SK-N-SH (cell line): ENCODE data around the gene NR3C1. TPM values are rescaled to one million over a fixed set of nuclear protein-coding genes. Genes with fewer than 3 reads are reported as not detected.

Experiments
- CTCF ChIA-PET: fragments of 300-600, 350-600 bp; formaldehyde crosslinking; extraction: SDS; loops from one replicate; lab custom pipeline; 2021; lab: Yijun Ruan, JAX
- POLR2A ChIA-PET: fragments of 350-600 bp; sonication (Branson Sonifier 250); formaldehyde crosslinking; extraction: SDS; loops from one replicate; lab custom pipeline; 2020; ENCODE audit warnings: antibody characterized with exemption, inconsistent platforms; lab: Yijun Ruan, JAX
- DNase-seq: peaks from one replicate; pipeline ENCODE4 v3.0.0; 2012
- H2AFZ ChIP-seq: fragments of 200-600 bp; sonication (generic); 2 replicates; pipeline ENCODE4 v1.8.1; 2016; ENCODE audit warnings: antibody characterized with exemption, mild to moderate bottlenecking, low read depth
- H3F3A ChIP-seq: fragments of 200-600 bp; sonication (generic); replicated peaks from 2 replicates; pipeline ENCODE3; 2016; ENCODE audit warnings: antibody characterized with exemption, mild to moderate bottlenecking; ENCODE audit not compliant: insufficient read depth
- H3K27ac ChIP-seq, 2 experiments: fragments of 200-500 bp in 1 of 2; fragments of 200-600 bp in 1 of 2; sonication (Bioruptor generic) in 1 of 2; sonication (generic), shearing (Covaris generic) in 1 of 2; 2 replicates each; pipeline versions ENCODE4 v1.5.1 to v1.6.1; 2014 to 2016; ENCODE audit warnings: low read depth in 2 of 2, inconsistent platforms in 1 of 2, low read length in 1 of 2, mild to moderate bottlenecking in 1 of 2, mixed read lengths in 1 of 2
- H3K27me3 ChIP-seq: fragments of 200-600 bp; sonication (generic), shearing (Covaris generic); 2 replicates; pipeline ENCODE4 v1.6.1; 2016; ENCODE audit warnings: mixed run types; ENCODE audit not compliant: insufficient read depth
- H3K36me3 ChIP-seq, 2 experiments: fragments of 200-500 bp in 1 of 2; fragments of 200-600 bp in 1 of 2; sonication (Bioruptor generic) in 1 of 2; sonication (generic) in 1 of 2; replicated peaks in 1 of 2; 2 replicates each; pipeline versions ENCODE3 to v1.5.1; 2014 to 2016; ENCODE audit warnings: low read length in 1 of 2, mild to moderate bottlenecking in 1 of 2; ENCODE audit not compliant: insufficient read depth in 2 of 2, control insufficient read depth in 1 of 2
- H3K4me1 ChIP-seq, 2 experiments: fragments of 200-500 bp in 1 of 2; fragments of 200-600 bp in 1 of 2; sonication (Bioruptor generic) in 1 of 2; sonication (generic), shearing (Covaris generic) in 1 of 2; 2 replicates each; pipeline versions ENCODE4 v1.5.1 to v1.6.1; 2014 to 2016; ENCODE audit warnings: low read depth in 1 of 2, low read length in 1 of 2, mixed run types in 1 of 2; ENCODE audit not compliant: insufficient read depth in 2 of 2, control insufficient read depth in 1 of 2
- H3K4me2 ChIP-seq: fragments of 200-600 bp; sonication (generic), shearing (Covaris generic); 2 replicates; pipeline ENCODE4 v1.6.1; 2017; ENCODE audit warnings: mixed run types
- H3K4me3 ChIP-seq, 2 experiments: fragments of 200-500 bp in 1 of 2; fragments of 200-600 bp in 1 of 2; sonication (Bioruptor generic) in 1 of 2; sonication (generic), shearing (Covaris generic) in 1 of 2; 2 replicates each; pipeline versions ENCODE4 v1.5.1 to v1.8.1; 2014 to 2016; ENCODE audit warnings: low read depth in 2 of 2, inconsistent platforms in 1 of 2, low read length in 1 of 2, mild to moderate bottlenecking in 1 of 2, mixed read lengths in 1 of 2, moderate library complexity in 1 of 2
- H3K79me2 ChIP-seq: fragments of 200-600 bp; sonication (generic); 2 replicates; pipeline ENCODE4 v1.8.1; 2017; ENCODE audit warnings: mild to moderate bottlenecking; ENCODE audit not compliant: insufficient read depth
- H3K9ac ChIP-seq: fragments of 200-600 bp; sonication (generic); 2 replicates; pipeline ENCODE4 v1.6.1; 2017; ENCODE audit warnings: mixed run types
- H3K9me2 ChIP-seq: fragments of 200-600 bp; sonication (generic); 2 replicates; pipeline ENCODE4 v1.6.1; 2017; ENCODE audit warnings: mixed run types
- H3K9me3 ChIP-seq: fragments of 200-600 bp; sonication (generic); 2 replicates; pipeline ENCODE4 v1.6.1; 2017; ENCODE audit warnings: mixed run types, mild to moderate bottlenecking, moderate library complexity
- H4K20me1 ChIP-seq: fragments of 200-600 bp; sonication (generic); 2 replicates; pipeline ENCODE4 v1.6.1; 2017; ENCODE audit warnings: mild to moderate bottlenecking, mixed run types; ENCODE audit not compliant: insufficient read depth
- EP300 ChIP-seq, 2 experiments: IDR thresholded peaks; 2 replicates each; pipeline versions ENCODE4 v1.4.0 to v1.6.1; 2012; ENCODE audit warnings: borderline replicate concordance in 1 of 2, low read depth in 1 of 2, low read length in 1 of 2
- EZH2phosphoT487 ChIP-seq: fragments of 200-600 bp; sonication (generic); IDR thresholded peaks from 2 replicates; pipeline ENCODE4 v1.6.1; 2017; ENCODE audit warnings: low read depth, mixed run types, mild to moderate bottlenecking, antibody characterized with exemption, moderate library complexity, borderline replicate concordance
- FOSL2 ChIP-seq: IDR thresholded peaks from 2 replicates; pipeline ENCODE4 v1.4.0; 2012; ENCODE audit warnings: low read depth, mild to moderate bottlenecking, moderate library complexity, borderline replicate concordance
- GABPA ChIP-seq: IDR thresholded peaks from 2 replicates; pipeline ENCODE4 v1.4.0; 2012; ENCODE audit warnings: low read depth, mild to moderate bottlenecking
- GATA2 ChIP-seq: sonication (generic); formaldehyde crosslinking; IDR thresholded peaks from 2 replicates; pipeline ENCODE4 v1.5.0; 2020; ENCODE audit warnings: mild to moderate bottlenecking, missing genetic modification reagents
- JUND ChIP-seq: IDR thresholded peaks from 2 replicates; pipeline ENCODE4 v1.4.0; 2012
- MXI1 ChIP-seq: IDR thresholded peaks from 2 replicates; pipeline ENCODE4 v1.6.1; 2012; ENCODE audit warnings: mild to moderate bottlenecking, low read depth, low read length, improper control_type of control experiment
- NFIC ChIP-seq: IDR thresholded peaks from 2 replicates; pipeline ENCODE4 v1.4.0; 2012; ENCODE audit warnings: borderline replicate concordance
- REST ChIP-seq: IDR thresholded peaks from 2 replicates; pipeline ENCODE4 v1.6.1; 2012; ENCODE audit warnings: mild to moderate bottlenecking, low read depth, low read length, moderate library complexity
- RFX5 ChIP-seq: IDR thresholded peaks from 2 replicates; pipeline ENCODE4 v1.6.1; 2012; ENCODE audit warnings: mild to moderate bottlenecking, improper control_type of control experiment, low read length
- RXRA ChIP-seq: IDR thresholded peaks from 2 replicates; pipeline ENCODE4 v1.4.0; 2012; ENCODE audit warnings: low read depth, mild to moderate bottlenecking, borderline replicate concordance
- SIN3A ChIP-seq: IDR thresholded peaks from 2 replicates; pipeline ENCODE4 v1.6.1; 2012; ENCODE audit warnings: low read depth, mild to moderate bottlenecking, low read length, moderate library complexity, borderline replicate concordance
- TCF12 ChIP-seq: IDR thresholded peaks from 2 replicates; pipeline ENCODE4 v1.4.0; 2012
- ZBTB33 ChIP-seq: IDR thresholded peaks from 2 replicates; pipeline ENCODE4 v1.4.0; 2012; ENCODE audit warnings: low read depth, borderline replicate concordance
- WGBS: methylation state at CpG from one replicate; pipeline ENCODE4 v1.1.6; 2017; ENCODE audit warnings: low lambda C conversion rate; 5-methylcytosine and 5-hydroxymethylcytosine counted together
- polyA plus RNA-seq, 3 experiments: library from polyadenylated mRNA; depleted of rRNA; stranded (reverse); fragments of >200 nt; gene quantifications; 2 replicates each; pipeline ENCODE4 v1.2.3, GENCODE V29; 2012
- TF ChIP-seq, protein P1 (sequence below): fragments of 150-350 bp; IDR thresholded peaks from 2 replicates; pipeline ENCODE4 v1.6.1; 2017; ENCODE audit warnings: antibody characterized with exemption, low read length, low read depth, borderline replicate concordance
- TF ChIP-seq, protein P2 (sequence below): IDR thresholded peaks from 2 replicates; pipeline ENCODE4 v1.4.0; 2012; ENCODE audit warnings: low read depth, borderline replicate concordance
- TF ChIP-seq, protein P3 (sequence below): IDR thresholded peaks from 2 replicates; pipeline ENCODE4; 2012

The NR3C1 gene
- polyA plus RNA-seq, 1 of the 3 experiments (the other 2 are of a cell fraction): 7.1 TPM

DNA sequence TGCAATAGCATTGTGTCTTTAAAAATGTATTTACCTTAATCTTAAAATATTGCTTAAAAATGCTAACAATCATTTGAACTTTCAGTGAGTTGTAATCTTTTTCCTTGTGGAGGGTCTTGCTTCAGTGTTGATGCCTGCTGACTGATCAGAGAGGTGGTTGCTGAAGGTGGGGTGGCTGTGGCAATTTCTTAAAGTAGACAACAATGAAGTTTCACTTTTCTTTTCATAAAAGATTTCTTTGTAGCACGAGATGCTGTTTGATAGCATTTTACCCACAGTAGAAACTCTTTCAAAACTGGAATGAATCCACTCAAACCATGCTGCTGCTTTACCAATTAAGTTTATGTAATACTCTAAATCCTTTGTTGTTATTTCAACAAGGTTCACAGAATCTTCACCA is 50.8 kb downstream of the NR3C1 start:
- H3K36me3 ChIP-seq: peaks cover 0 to 16% of the 10 kb centered on the region in 2 experiments
- WGBS: 88% methylated on average over 1 of the region's 1 CpG
- no peak overlapping the region for H3K4me3 ChIP-seq
- H3K4me2 ChIP-seq: no peak overlapping the region
- H3K9me2 ChIP-seq: no peaks in the 10 kb centered on the region
- H3K27ac ChIP-seq: no peak overlapping the region
- peaks cover 28% of the 10 kb centered on the region for H4K20me1 ChIP-seq
- no peaks in the 10 kb centered on the region for H3K9me3 ChIP-seq
- POLR2A ChIA-PET: no interaction called here
- H2AFZ ChIP-seq: no peak overlapping the region
- H3K9ac ChIP-seq: no peak overlapping the region
- H3K27me3 ChIP-seq: no peaks in the 10 kb centered on the region
- peaks cover 95% of the 10 kb centered on the region for H3K79me2 ChIP-seq
- peaks cover 29% of the 10 kb centered on the region for H3F3A ChIP-seq
- peaks cover 0 to 32% of the 10 kb centered on the region in 2 experiments; a peak in 2 of 4 replicates for H3K4me1 ChIP-seq
- no peak for TF ChIP-seq MXI1
- TF ChIP-seq FOSL2: no peak
- TF ChIP-seq GATA2: no peak
- DNase-seq: no peak
- CTCF ChIA-PET: no interaction called here

- POLR2A ChIA-PET: no interaction called here
- Histone ChIP-seq H3K27me3 (no peaks in the 10 kb centered on the region), H3K4me1 (peaks cover 2 to 31% of the 10 kb centered on the region in 2 experiments; a peak in 3 of 4 replicates), H3K9me3 (no peaks in the 10 kb centered on the region), H3K9ac (no peak overlapping the region), H3K36me3 (peaks cover 0 to 16% of the 10 kb centered on the region in 2 experiments), H3K27ac (peak overlapping the region in 1 of 2 experiments; percentile 74; a peak in 3 of 4 replicates), H4K20me1 (peaks cover 24% of the 10 kb centered on the region), H3K79me2 (peaks cover 95% of the 10 kb centered on the region), H2AFZ (no peak overlapping the region), H3F3A (peaks cover 33% of the 10 kb centered on the region), H3K4me2 (peak overlapping the region; percentile 53; the same call in 1 of the 2 replicates), H3K9me2 (no peaks in the 10 kb centered on the region), H3K4me3 (no peak overlapping the region)
- DNase-seq: no peak
- CTCF ChIA-PET: no interaction called here
- WGBS: 36% methylated on average over 3 of the region's 3 CpGs
- no peak for TF ChIP-seq GATA2
- peak; percentile 82 for TF ChIP-seq FOSL2
- peak; percentile 32; the same call in 1 of the 2 replicates for TF ChIP-seq ZBTB33
- TF ChIP-seq RXRA: no peak
- TF ChIP-seq JUND: peak; percentile 63
- TF ChIP-seq GABPA: no peak
- TF ChIP-seq REST: no peak
- no peak for TF ChIP-seq EZH2phosphoT487
- TF ChIP-seq, protein P1, sequence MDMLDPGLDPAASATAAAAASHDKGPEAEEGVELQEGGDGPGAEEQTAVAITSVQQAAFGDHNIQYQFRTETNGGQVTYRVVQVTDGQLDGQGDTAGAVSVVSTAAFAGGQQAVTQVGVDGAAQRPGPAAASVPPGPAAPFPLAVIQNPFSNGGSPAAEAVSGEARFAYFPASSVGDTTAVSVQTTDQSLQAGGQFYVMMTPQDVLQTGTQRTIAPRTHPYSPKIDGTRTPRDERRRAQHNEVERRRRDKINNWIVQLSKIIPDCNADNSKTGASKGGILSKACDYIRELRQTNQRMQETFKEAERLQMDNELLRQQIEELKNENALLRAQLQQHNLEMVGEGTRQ: no peak
- TF ChIP-seq NFIC: peak; percentile 54
- TF ChIP-seq, protein P2, sequence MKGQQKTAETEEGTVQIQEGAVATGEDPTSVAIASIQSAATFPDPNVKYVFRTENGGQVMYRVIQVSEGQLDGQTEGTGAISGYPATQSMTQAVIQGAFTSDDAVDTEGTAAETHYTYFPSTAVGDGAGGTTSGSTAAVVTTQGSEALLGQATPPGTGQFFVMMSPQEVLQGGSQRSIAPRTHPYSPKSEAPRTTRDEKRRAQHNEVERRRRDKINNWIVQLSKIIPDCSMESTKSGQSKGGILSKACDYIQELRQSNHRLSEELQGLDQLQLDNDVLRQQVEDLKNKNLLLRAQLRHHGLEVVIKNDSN: no peak
- TF ChIP-seq RFX5: no peak
- no peak for TF ChIP-seq SIN3A
- TF ChIP-seq EP300 (IDR thresholded peaks at IDR 0.05; ENCODE audit: borderline replicate concordance in 1 of 2, low read depth in 1 of 2, low read length in 1 of 2): peak in 1 of 2 experiments; percentile 34; a peak in 1 of 4 replicates
- TF ChIP-seq, protein P3, sequence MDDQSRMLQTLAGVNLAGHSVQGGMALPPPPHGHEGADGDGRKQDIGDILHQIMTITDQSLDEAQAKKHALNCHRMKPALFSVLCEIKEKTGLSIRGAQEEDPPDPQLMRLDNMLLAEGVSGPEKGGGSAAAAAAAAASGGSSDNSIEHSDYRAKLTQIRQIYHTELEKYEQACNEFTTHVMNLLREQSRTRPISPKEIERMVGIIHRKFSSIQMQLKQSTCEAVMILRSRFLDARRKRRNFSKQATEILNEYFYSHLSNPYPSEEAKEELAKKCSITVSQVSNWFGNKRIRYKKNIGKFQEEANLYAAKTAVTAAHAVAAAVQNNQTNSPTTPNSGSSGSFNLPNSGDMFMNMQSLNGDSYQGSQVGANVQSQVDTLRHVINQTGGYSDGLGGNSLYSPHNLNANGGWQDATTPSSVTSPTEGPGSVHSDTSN: peak; percentile 33; the same call in 1 of the 2 replicates
- peak; percentile 69 for TF ChIP-seq TCF12
Measured at GRCh38 chr5:143350751-143351602, 52.5 kb downstream of the NR3C1 start.
